HUDEP-2 (cell line): Measurements from ENCODE around the gene PREPL.

Experiments
- DNase-seq, 76 experiments: peaks; one replicate each; lab custom pipeline; 2025; ENCODE audit not compliant: unreplicated experiment in 76 of 76; lab: John Stamatoyannopoulos, UW

Gene PREPL

GRCh38 chr2:44361330-44362206 lies at the start of gene PREPL, which contains the start of gene CAMKMT:
Gene PREPL (minus strand): TSS chr2:44361494. CDS start chr2:44346342, 15,152 bp downstream.
Gene CAMKMT (plus strand): TSS chr2:44361947.
- DNase-seq: peak; percentile 29 to 98 (median 95)

- no peak for DNase-seq
Observed at GRCh38 chr2:44398243-44398897, 37.1 kb upstream of the PREPL start.

GRCh38 chr2:44397447-44398175 lies 36.3 kb upstream of the PREPL start:
- no peak for DNase-seq

GRCh38 chr2:44392338-44392943 lies 31.1 kb upstream of the PREPL start:
- DNase-seq: peak in 31 of 76 experiments; percentile 1 to 44 (median 16)

GRCh38 chr2:44389895-44390294 lies 28.6 kb upstream of the PREPL start:
- no peak for DNase-seq

- DNase-seq: no peak
Observed at GRCh38 chr2:44388877-44389276, 27.6 kb upstream of the PREPL start.

- peak in 2 of 76 experiments; percentile 3 to 4 for DNase-seq
Observed at GRCh38 chr2:44385226-44385625, 23.9 kb upstream of the PREPL start.

- DNase-seq: no peak
Observed at GRCh38 chr2:44377486-44377885, 16.2 kb upstream of the PREPL start.

- DNase-seq: no peak
Observed at GRCh38 chr2:44372246-44372645, 11.0 kb upstream of the PREPL start.

GRCh38 chr2:44371445-44371844 lies 10.2 kb upstream of the PREPL start:
- no peak for DNase-seq

- no peak for DNase-seq
Observed at GRCh38 chr2:44369392-44369791, 8.1 kb upstream of the PREPL start.

GRCh38 chr2:44367591-44367990 lies 6.3 kb upstream of the PREPL start:
- DNase-seq: no peak

- DNase-seq: peak in 34 of 76 experiments; percentile 1 to 70 (median 30)
Observed at GRCh38 chr2:44364604-44365003, 3.3 kb upstream of the PREPL start.

- DNase-seq: peak in 32 of 76 experiments; percentile 6 to 58 (median 25)
Observed at GRCh38 chr2:44362207-44363015, 1.1 kb upstream of the PREPL start.

GRCh38 chr2:44360749-44361329 lies 455 bp downstream of the PREPL start:
- peak in 8 of 76 experiments; percentile 30 to 55 (median 38) for DNase-seq

GRCh38 chr2:44358503-44358902 lies 2.8 kb downstream of the PREPL start:
- DNase-seq: peak in 38 of 76 experiments; percentile 3 to 55 (median 22)

- DNase-seq: peak in 7 of 76 experiments; percentile 1 to 20 (median 5)
Observed at GRCh38 chr2:44354761-44355160, 6.5 kb downstream of the PREPL start.

GRCh38 chr2:44352510-44352909 lies 8.8 kb downstream of the PREPL start:
- DNase-seq: no peak

- DNase-seq: no peak
Observed at GRCh38 chr2:44351676-44352075, 9.6 kb downstream of the PREPL start.
